ENCODE data around the gene TRIM67. TPM values are rescaled to one million over a fixed set of nuclear protein-coding genes. Genes with fewer than 3 reads are reported as not detected.

Gene TRIM67
- total and polyA plus RNA-seq, 2 experiments from 2014 or later = 0.13 TPM; not detected in 1

DNA sequence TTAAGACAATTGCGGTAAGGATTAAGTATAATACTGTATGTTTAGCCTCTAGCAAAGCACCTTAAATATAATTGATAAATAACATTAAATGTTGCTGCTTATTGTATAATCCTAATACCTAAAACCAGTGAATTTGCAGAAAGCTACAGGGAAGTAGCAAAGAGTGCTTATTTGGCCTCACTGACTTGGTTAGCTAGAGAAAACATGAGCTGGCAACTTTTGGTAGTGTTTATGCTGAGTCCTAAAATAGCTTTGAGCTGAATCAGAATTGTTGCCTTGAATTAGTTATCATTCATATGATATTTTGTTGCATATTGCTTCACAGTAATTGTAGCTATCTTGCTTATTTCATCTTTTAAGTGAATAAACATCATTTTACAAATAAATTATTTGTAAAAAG lies 3.5 kb downstream of the TRIM67 start:
- WGBS (ENCODE audit: low lambda C conversion rate, missing lambda C conversion rate) = 97% methylated on average over 1 of the region's 1 CpG
- Histone ChIP-seq H3K36me3 (replicated peaks; ENCODE audit: insufficient read depth, low read depth) (no peaks in the 10 kb centered on the region), H4K20me1 (ENCODE audit: insufficient read depth, poor library complexity, severe bottlenecking) (no peaks in the 10 kb centered on the region), H3K4me1 (ENCODE audit: insufficient read depth) (peaks cover 23% of the 10 kb centered on the region), H3K4me3 (no peak overlapping the region), H3K4me2 (no peak overlapping the region), H3K9me2 (replicated peaks; ENCODE audit: insufficient read depth) (no peaks in the 10 kb centered on the region), H2AFZ (no peak overlapping the region), H3K27me3 (peaks cover 57% of the 10 kb centered on the region), H3K9me3 (ENCODE audit: low read depth) (no peaks in the 10 kb centered on the region), H3K27ac (no peak overlapping the region), H3K79me2 (no peaks in the 10 kb centered on the region)
- TF ChIP-seq, protein P1, sequence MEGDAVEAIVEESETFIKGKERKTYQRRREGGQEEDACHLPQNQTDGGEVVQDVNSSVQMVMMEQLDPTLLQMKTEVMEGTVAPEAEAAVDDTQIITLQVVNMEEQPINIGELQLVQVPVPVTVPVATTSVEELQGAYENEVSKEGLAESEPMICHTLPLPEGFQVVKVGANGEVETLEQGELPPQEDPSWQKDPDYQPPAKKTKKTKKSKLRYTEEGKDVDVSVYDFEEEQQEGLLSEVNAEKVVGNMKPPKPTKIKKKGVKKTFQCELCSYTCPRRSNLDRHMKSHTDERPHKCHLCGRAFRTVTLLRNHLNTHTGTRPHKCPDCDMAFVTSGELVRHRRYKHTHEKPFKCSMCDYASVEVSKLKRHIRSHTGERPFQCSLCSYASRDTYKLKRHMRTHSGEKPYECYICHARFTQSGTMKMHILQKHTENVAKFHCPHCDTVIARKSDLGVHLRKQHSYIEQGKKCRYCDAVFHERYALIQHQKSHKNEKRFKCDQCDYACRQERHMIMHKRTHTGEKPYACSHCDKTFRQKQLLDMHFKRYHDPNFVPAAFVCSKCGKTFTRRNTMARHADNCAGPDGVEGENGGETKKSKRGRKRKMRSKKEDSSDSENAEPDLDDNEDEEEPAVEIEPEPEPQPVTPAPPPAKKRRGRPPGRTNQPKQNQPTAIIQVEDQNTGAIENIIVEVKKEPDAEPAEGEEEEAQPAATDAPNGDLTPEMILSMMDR (IDR thresholded peaks at IDR 0.05; ENCODE audit: poor library complexity) = no peak
- TF ChIP-seq EZH2phosphoT487 (IDR thresholded peaks at IDR 0.05; ENCODE audit: low read depth, severe bottlenecking, unreplicated experiment) (no peak), EZH2 (IDR thresholded peaks at IDR 0.05; ENCODE audit: borderline replicate concordance) (no peak)
- no peak for DNase-seq (ENCODE audit: low spot score)

DNA sequence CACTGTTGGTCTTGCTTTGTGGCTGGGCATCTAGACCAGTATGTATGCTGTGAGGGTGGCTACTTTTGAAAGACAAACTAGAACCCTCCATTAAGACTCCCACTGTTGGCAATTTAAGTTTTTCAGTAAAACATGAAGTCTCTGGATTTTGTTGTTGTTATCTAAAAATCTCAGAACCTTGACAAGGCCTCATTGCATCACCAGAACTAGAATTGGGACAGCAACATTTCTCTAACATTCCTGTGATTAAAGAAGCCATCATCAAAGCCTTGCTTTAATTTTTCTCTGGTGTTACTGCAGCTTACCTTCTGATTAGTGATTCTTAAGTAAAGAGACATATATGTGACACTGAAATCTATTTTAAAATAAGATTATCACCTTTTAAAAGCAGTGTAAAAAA lies 4.5 kb downstream of the TRIM67 start:
- peaks cover 47% of the 10 kb centered on the region for H3K27me3 ChIP-seq
- H3K9me3 ChIP-seq (ENCODE audit: low read depth) = no peaks in the 10 kb centered on the region

DNA sequence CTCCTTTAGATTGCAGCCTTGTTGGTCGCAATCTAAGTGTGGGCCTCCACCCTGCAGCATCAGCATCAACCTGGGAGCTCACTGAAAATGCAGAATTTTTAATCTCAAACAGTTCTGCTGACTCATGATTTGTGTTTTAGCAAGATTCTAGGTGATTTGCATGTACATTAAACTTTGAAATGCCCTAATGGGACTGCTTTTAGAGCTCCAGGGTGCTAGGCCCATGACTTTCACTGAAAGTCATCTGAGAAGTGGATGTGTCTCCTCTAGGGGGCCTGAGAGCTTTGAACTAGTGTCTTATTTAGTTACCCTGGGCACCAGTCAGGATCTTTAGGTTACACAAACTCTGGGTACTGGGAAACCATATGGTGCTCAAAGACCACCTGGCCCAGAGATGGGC lies 9.0 kb downstream of the TRIM67 start:
- H3K4me1 ChIP-seq (ENCODE audit: insufficient read depth) = no peaks in the 10 kb centered on the region
- H3K4me3 ChIP-seq = no peak overlapping the region
- no peaks in the 10 kb centered on the region for H3K36me3 ChIP-seq (replicated peaks; ENCODE audit: insufficient read depth, low read depth)
- H3K27ac ChIP-seq = no peak overlapping the region
- H3K9me2 ChIP-seq (replicated peaks; ENCODE audit: insufficient read depth) = no peaks in the 10 kb centered on the region
- H4K20me1 ChIP-seq (ENCODE audit: insufficient read depth, poor library complexity, severe bottlenecking) = no peaks in the 10 kb centered on the region
- DNase-seq (ENCODE audit: low spot score) = no peak
- WGBS (ENCODE audit: low lambda C conversion rate, missing lambda C conversion rate) = 93% methylated on average over 1 of the region's 1 CpG
- no peaks in the 10 kb centered on the region for H3K9me3 ChIP-seq (ENCODE audit: low read depth)
- H3K79me2 ChIP-seq = no peaks in the 10 kb centered on the region
- peaks cover 18% of the 10 kb centered on the region for H3K27me3 ChIP-seq
- TF ChIP-seq EZH2phosphoT487 (IDR thresholded peaks at IDR 0.05; ENCODE audit: low read depth, severe bottlenecking, unreplicated experiment) (no peak), EZH2 (IDR thresholded peaks at IDR 0.05; ENCODE audit: borderline replicate concordance) (no peak)
- TF ChIP-seq, protein P1 (IDR thresholded peaks at IDR 0.05; ENCODE audit: poor library complexity) = no peak
- H3K4me2 ChIP-seq = no peak overlapping the region
- H2AFZ ChIP-seq = no peak overlapping the region

More for the DNA sequence above, 4.5 kb downstream of the TRIM67 start:
- H4K20me1 ChIP-seq (ENCODE audit: insufficient read depth, poor library complexity, severe bottlenecking) = no peaks in the 10 kb centered on the region
- H3K4me2 ChIP-seq = no peak overlapping the region
- H3K36me3 ChIP-seq (replicated peaks; ENCODE audit: insufficient read depth, low read depth) = no peaks in the 10 kb centered on the region
- peaks cover 15% of the 10 kb centered on the region for H3K4me1 ChIP-seq (ENCODE audit: insufficient read depth)
- no peak for DNase-seq (ENCODE audit: low spot score)
- H3K4me3 ChIP-seq = no peak overlapping the region
- no peaks in the 10 kb centered on the region for H3K79me2 ChIP-seq
- no peak overlapping the region for H2AFZ ChIP-seq
- TF ChIP-seq EZH2 (IDR thresholded peaks at IDR 0.05; ENCODE audit: borderline replicate concordance) = no peak
- TF ChIP-seq, protein P1 (IDR thresholded peaks at IDR 0.05; ENCODE audit: poor library complexity) = no peak
- no peak for TF ChIP-seq EZH2phosphoT487 (IDR thresholded peaks at IDR 0.05; ENCODE audit: low read depth, severe bottlenecking, unreplicated experiment)
- no peak overlapping the region for H3K27ac ChIP-seq
- H3K9me2 ChIP-seq (replicated peaks; ENCODE audit: insufficient read depth) = no peaks in the 10 kb centered on the region

Measured in hepatocyte (in vitro differentiated cells).